ENCODE results near the gene BTNL8. TPM values are rescaled to one million over a fixed set of nuclear protein-coding genes. Genes with fewer than 3 reads are reported as not detected.
A peak's percentile ranks its signal among the peaks of the same experiment; 100 is the strongest.

Gene BTNL8
- total RNA-seq (2022) (not detected in 2 replicates), Bru-seq, nascent RNA (percentile 2 among the genes with signal in this experiment), BruChase-seq, experiment 1, labeled RNA remaining after a 6-hour chase (percentile 2 among the genes with signal in this experiment), BruChase-seq, experiment 2, labeled RNA remaining after a 2-hour chase (percentile 8 among the genes with signal in this experiment)
- long read RNA-seq, result 0 reads

GRCh38 chr5:180898621-180899246, at the start of gene BTNL8:
Gene BTNL8 (plus strand): TSS chr5:180899159. CDS start chr5:180899311, 152 bp downstream.
- no TSS peak for BruUV-seq (replicated peaks)
- ChIA-PET CTCF (interaction anchor here (1.0 kb wide), 2 partner anchors 29 to 32 kb away, joined by 3 to 4 read pairs; no protein-coding TSS in a partner anchor), POLR2A (interaction anchor here (1.3 to 1.4 kb wide), 2 partner anchors 11 to 30 kb away, joined by 3 to 6 read pairs; no protein-coding TSS in a partner anchor)
- Mint-ChIP-seq H3K27me3 (ENCODE audit: insufficient read depth, unreplicated experiment) (no peaks in the 10 kb centered on the region), H3K36me3 (ENCODE audit: insufficient read depth, unreplicated experiment) (no peaks in the 10 kb centered on the region), H3K9me3 (ENCODE audit: unreplicated experiment) (no peaks in the 10 kb centered on the region), H3K27ac (ENCODE audit: low read depth, unreplicated experiment) (peak within 1 kb of the TSS; percentile 6), H3K4me3 (ENCODE audit: unreplicated experiment) (no peak within 1 kb of the TSS), H3K4me1 (ENCODE audit: insufficient read depth, unreplicated experiment) (peaks cover 6% of the 10 kb centered on the region)
- no peak for TF ChIP-seq CTCF (IDR thresholded peaks at IDR 0.05; ENCODE audit: unreplicated experiment)
- peak; percentile 16 for DNase-seq (ENCODE audit: unreplicated experiment)
- intact Hi-C loops (cut with micrococcal nuclease), result no loop called here

GRCh38 chr5:180849827-180850226, 49.1 kb upstream of the BTNL8 start:
- no peak for TF ChIP-seq CTCF (IDR thresholded peaks at IDR 0.05; ENCODE audit: unreplicated experiment)
- Mint-ChIP-seq H3K27ac (ENCODE audit: low read depth, unreplicated experiment) (no peak overlapping the region), H3K36me3 (ENCODE audit: insufficient read depth, unreplicated experiment) (peaks cover 71% of the 10 kb centered on the region), H3K27me3 (ENCODE audit: insufficient read depth, unreplicated experiment) (no peaks in the 10 kb centered on the region), H3K9me3 (ENCODE audit: unreplicated experiment) (peaks cover 49% of the 10 kb centered on the region), H3K4me1 (ENCODE audit: insufficient read depth, unreplicated experiment) (peaks cover 4% of the 10 kb centered on the region), H3K4me3 (ENCODE audit: unreplicated experiment) (no peak overlapping the region)
- ChIA-PET CTCF (interaction anchor here (0.8 to 1.2 kb wide), 4 partner anchors 11 to 324 kb away, joined by 3 to 4 read pairs (median 3); no protein-coding TSS in a partner anchor), POLR2A (interaction anchor here (1.2 to 1.3 kb wide), 2 partner anchors 39 to 41 kb away, joined by 3 to 4 read pairs; no protein-coding TSS in a partner anchor)
- BruUV-seq (replicated peaks), result no TSS peak
- DNase-seq (ENCODE audit: unreplicated experiment), result no peak
- intact Hi-C loops (cut with micrococcal nuclease), result no loop called here

GRCh38 chr5:180850434-180851078, 48.4 kb upstream of the BTNL8 start:
- POLR2A ChIA-PET, result interaction anchor here (0.9 to 1.3 kb wide), 4 partner anchors 10 to 41 kb away, joined by 3 to 4 read pairs (median 4); no protein-coding TSS in a partner anchor
- Mint-ChIP-seq H3K4me1 (ENCODE audit: insufficient read depth, unreplicated experiment) (peaks cover 4% of the 10 kb centered on the region), H3K9me3 (ENCODE audit: unreplicated experiment) (peaks cover 55% of the 10 kb centered on the region), H3K27ac (ENCODE audit: low read depth, unreplicated experiment) (no peak overlapping the region), H3K27me3 (ENCODE audit: insufficient read depth, unreplicated experiment) (no peaks in the 10 kb centered on the region), H3K36me3 (ENCODE audit: insufficient read depth, unreplicated experiment) (peaks cover 79% of the 10 kb centered on the region), H3K4me3 (ENCODE audit: unreplicated experiment) (no peak overlapping the region)
- DNase-seq (ENCODE audit: unreplicated experiment), result no peak
- intact Hi-C loops (cut with micrococcal nuclease), result no loop called here
- BruUV-seq (replicated peaks), result TSS peak; percentile 13
- TF ChIP-seq CTCF (IDR thresholded peaks at IDR 0.05; ENCODE audit: unreplicated experiment), result no peak
- CTCF ChIA-PET, result interaction anchor here (0.5 to 1.2 kb wide), 5 partner anchors 10 to 324 kb away, joined by 3 to 4 read pairs (median 3); no protein-coding TSS in a partner anchor

- ChIA-PET CTCF (interaction anchor here (0.6 kb wide), 1 partner anchor 72 kb away, joined by 3 read pairs; no protein-coding TSS in a partner anchor), POLR2A (interaction anchor here (0.7 to 1.1 kb wide), 3 partner anchors 11 to 394 kb away, joined by 3 to 4 read pairs (median 3); no protein-coding TSS in a partner anchor)
- no peak overlapping the region for H3K4me3 Mint-ChIP-seq (ENCODE audit: unreplicated experiment)
- H3K27me3 Mint-ChIP-seq (ENCODE audit: insufficient read depth, unreplicated experiment), result no peaks in the 10 kb centered on the region
- no peak for DNase-seq (ENCODE audit: unreplicated experiment)
- no peak for TF ChIP-seq CTCF (IDR thresholded peaks at IDR 0.05; ENCODE audit: unreplicated experiment)
- intact Hi-C loops (cut with micrococcal nuclease), result no loop called here
- H3K4me1 Mint-ChIP-seq (ENCODE audit: insufficient read depth, unreplicated experiment), result peaks cover 4% of the 10 kb centered on the region
- BruUV-seq (replicated peaks), result no TSS peak
- H3K9me3 Mint-ChIP-seq (ENCODE audit: unreplicated experiment), result peaks cover 54% of the 10 kb centered on the region
- H3K36me3 Mint-ChIP-seq (ENCODE audit: insufficient read depth, unreplicated experiment), result peaks cover 94% of the 10 kb centered on the region
- H3K27ac Mint-ChIP-seq (ENCODE audit: low read depth, unreplicated experiment), result no peak overlapping the region
Measured at GRCh38 chr5:180852495-180852894, 46.5 kb upstream of the BTNL8 start.
